ENCODE results near the gene ADPRM.

Gene ADPRM

GRCh38 chr17:10758062-10758461 lies 60.7 kb downstream of the ADPRM start:
- Histone ChIP-seq H3K79me2 (ENCODE audit: low read length) (no peaks in the 10 kb centered on the region), H2AFZ (ENCODE audit: low read length) (no peak overlapping the region), H3K9ac (ENCODE audit: low read length) (no peak overlapping the region), H3K9me2 (replicated peaks; ENCODE audit: insufficient read depth, low read length) (no peaks in the 10 kb centered on the region), H4K20me1 (ENCODE audit: insufficient read depth, low read length) (no peaks in the 10 kb centered on the region), H3K4me2 (ENCODE audit: low read depth, low read length) (no peak overlapping the region), H3F3A (ENCODE audit: insufficient read depth, low read length) (no peaks in the 10 kb centered on the region), H3K4me3 (ENCODE audit: low read length) (no peak overlapping the region), H3K9me3 (replicated peaks; ENCODE audit: insufficient read depth, low read length) (no peaks in the 10 kb centered on the region), H3K36me3 (replicated peaks; ENCODE audit: insufficient read depth, low read length) (no peaks in the 10 kb centered on the region), H3K4me1 (ENCODE audit: low read length) (no peaks in the 10 kb centered on the region), H3K27me3 (replicated peaks; ENCODE audit: insufficient read depth, low read length) (peaks cover 6% of the 10 kb centered on the region; the same call in 1 of the 2 replicates), H3K27ac (ENCODE audit: low read length) (no peak overlapping the region)
- TF ChIP-seq CTCF (IDR thresholded peaks at IDR 0.05; ENCODE audit: low read length): no peak
- TF ChIP-seq EZH2 (optimal IDR thresholded peaks at IDR 0.05; ENCODE audit: low read depth, low read length): no peak
- no peak for TF ChIP-seq EZH2phosphoT487 (IDR thresholded peaks at IDR 0.05; ENCODE audit: low read length)
- DNase-seq: no peak
